ENCODE data around the gene FPGS. TPM values are rescaled to one million over a fixed set of nuclear protein-coding genes. Genes with fewer than 3 reads are reported as not detected.

Gene FPGS
- total RNA-seq, 1 donor, result 77.7 TPM

DNA sequence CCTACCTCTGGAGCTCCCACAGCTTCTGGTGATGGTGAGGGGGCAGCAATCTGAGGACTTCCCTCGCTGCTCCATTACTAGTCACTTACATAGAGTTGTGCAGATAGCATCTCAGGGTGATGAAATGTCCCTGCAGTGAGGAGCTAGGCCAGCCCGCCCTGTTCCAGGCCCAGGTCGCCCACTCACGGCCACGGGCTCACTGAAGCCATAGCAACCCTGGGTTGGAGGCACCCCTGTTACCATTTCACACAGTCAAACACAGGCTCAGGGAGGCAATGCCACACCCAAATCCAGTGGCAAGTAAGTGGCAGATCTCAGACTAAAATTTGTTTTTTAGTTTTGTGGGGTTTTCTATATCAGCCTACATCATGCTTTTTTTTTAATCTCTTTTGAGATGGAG is 43.8 kb upstream of the FPGS start:
- no peak overlapping the region for H3K4me3 ChIP-seq (ENCODE audit: low read depth, low read length)
- no peak for TF ChIP-seq CTCF (IDR thresholded peaks at IDR 0.05; ENCODE audit: insufficient read depth, low read depth, low read length)
- no peak for DNase-seq (ENCODE audit: low read depth)

DNA sequence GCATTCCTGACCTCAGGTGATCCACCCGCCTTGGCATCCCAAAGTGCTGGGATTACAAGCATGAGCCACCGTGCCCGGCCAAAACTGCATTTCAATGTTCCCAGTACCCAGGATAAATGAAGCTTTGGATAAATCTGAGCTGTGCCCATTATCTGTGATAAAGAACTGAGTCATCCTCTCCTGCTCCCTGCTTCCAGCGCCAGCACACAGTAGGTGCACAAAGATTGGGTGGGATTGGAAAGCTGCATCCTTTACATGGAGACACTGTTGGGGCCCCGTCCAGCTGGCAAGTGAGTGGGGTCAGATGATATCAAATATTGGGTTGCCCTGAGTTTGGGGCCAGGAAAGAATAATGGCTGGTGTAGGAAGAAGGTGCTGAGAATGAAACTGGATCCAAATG is 41.6 kb upstream of the FPGS start:
- H3K4me3 ChIP-seq (ENCODE audit: low read depth, low read length), result no peak overlapping the region
- no peak for DNase-seq (ENCODE audit: low read depth)
- TF ChIP-seq CTCF (IDR thresholded peaks at IDR 0.05; ENCODE audit: insufficient read depth, low read depth, low read length), result no peak

DNA sequence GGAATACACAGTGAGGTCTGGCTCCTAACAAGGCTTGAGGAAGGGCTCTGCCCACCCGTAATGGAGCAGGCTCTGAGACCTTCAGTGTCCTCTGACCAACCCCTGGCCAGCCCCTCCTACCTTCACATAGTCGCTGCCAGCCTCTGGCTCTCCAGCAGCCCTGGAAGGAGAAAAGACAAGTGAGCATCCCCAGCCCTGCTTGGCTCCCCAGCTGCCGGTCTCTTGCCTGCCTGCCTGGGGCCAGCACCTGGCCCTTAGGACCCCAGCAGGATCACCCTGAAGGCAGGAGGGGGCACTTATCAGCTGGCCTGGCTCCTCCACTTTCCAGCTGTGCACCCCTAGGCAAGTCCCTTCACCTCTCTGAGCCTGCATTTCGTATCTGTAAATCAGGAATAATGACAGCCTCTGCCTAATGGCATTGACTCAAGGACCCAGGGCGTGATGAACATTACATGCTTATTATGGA is 41.2 kb upstream of the FPGS start:
- TF ChIP-seq CTCF (IDR thresholded peaks at IDR 0.05; ENCODE audit: insufficient read depth, low read depth, low read length), result no peak
- no peak overlapping the region for H3K4me3 ChIP-seq (ENCODE audit: low read depth, low read length)
- DNase-seq (ENCODE audit: low read depth), result no peak

- no peak for DNase-seq (ENCODE audit: low read depth)
- no peak for TF ChIP-seq CTCF (IDR thresholded peaks at IDR 0.05; ENCODE audit: insufficient read depth, low read depth, low read length)
These were observed 40.5 kb upstream of the FPGS start for GRCh38 chr9:127762111-127762676.

GRCh38 chr9:127763918-127764384 is 38.7 kb upstream of the FPGS start:
- TF ChIP-seq CTCF (IDR thresholded peaks at IDR 0.05; ENCODE audit: insufficient read depth, low read depth, low read length), result peak; percentile 31
- no peak for DNase-seq (ENCODE audit: low read depth)
- no peak overlapping the region for H3K4me3 ChIP-seq (ENCODE audit: low read depth, low read length)

More at GRCh38 chr9:127762111-127762676, 40.5 kb upstream of the FPGS start:
- no peak overlapping the region for H3K4me3 ChIP-seq (ENCODE audit: low read depth, low read length)

- no peak for DNase-seq (ENCODE audit: low read depth)
- no peak for TF ChIP-seq CTCF (IDR thresholded peaks at IDR 0.05; ENCODE audit: insufficient read depth, low read depth, low read length)
- H3K4me3 ChIP-seq (ENCODE audit: low read depth, low read length), result no peak overlapping the region
These were observed 37.3 kb upstream of the FPGS start for GRCh38 chr9:127765418-127765817.

DNA sequence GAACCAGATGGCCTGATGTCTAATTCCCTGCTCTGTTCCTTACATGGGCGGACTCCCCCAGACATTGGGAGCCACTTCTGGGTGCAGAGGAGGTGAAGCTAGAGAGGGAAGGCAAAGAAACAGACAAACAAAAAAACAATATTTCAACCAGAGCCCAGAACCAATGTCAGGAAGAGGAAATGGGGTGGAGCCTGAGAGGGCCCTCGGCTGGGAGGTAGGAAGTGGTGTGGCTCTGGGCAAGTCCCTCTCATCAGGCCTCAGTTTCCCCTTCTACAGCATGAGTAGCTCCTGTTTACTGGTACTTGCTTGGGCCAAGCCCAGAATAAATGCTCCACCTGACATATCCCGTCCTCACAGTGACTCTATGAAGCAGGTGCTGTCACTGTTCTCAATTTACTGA is 35.3 kb upstream of the FPGS start:
- no peak overlapping the region for H3K4me3 ChIP-seq (ENCODE audit: low read depth, low read length)
- no peak for DNase-seq (ENCODE audit: low read depth)
- no peak for TF ChIP-seq CTCF (IDR thresholded peaks at IDR 0.05; ENCODE audit: insufficient read depth, low read depth, low read length)

Data from fibroblast of villous mesenchyme (primary cell).